HCT116 (cell line): ENCODE data around the gene SLC46A3. TPM values are rescaled to one million over a fixed set of nuclear protein-coding genes. Genes with fewer than 3 reads are reported as not detected.

Experiments used
- ATAC-seq: fragments of 200-7000 bp; cut with Tn5 transposase; 2 replicates; pipeline ENCODE4 v1.9.1; 2020; ENCODE audit warnings: mild to moderate bottlenecking, moderate library complexity
- BruUV-seq: library from RNA; stranded (reverse); fragments of 400-500 nt; replicated peaks from 2 replicates; lab custom pipeline; 2021; lab: Mats Ljungman, UMichigan
- CTCF ChIA-PET: fragments of 300-600 bp; sonication (Branson Sonifier 250); formaldehyde crosslinking; loops from one replicate; lab custom pipeline; 2021; ENCODE audit warnings: antibody characterized with exemption; lab: Charles Lee
- POLR2A ChIA-PET: fragments of 300-600, 350-600 bp; sonication (Branson Sonifier 250); formaldehyde crosslinking; loops from one replicate; lab custom pipeline; 2021; ENCODE audit warnings: antibody characterized with exemption; lab: Charles Lee
- RAD21 ChIA-PET, 2 experiments: fragments of 300-600 bp; sonication (Branson Sonifier 250); formaldehyde crosslinking; loops; one replicate each; lab custom pipeline; 2023; ENCODE audit warnings: low total read pairs in 2 of 2; ENCODE audit not compliant: uncharacterized antibody in 2 of 2, unreplicated experiment in 2 of 2, low non-redundant PET in 1 of 2; lab: Charles Lee
- DNase-seq: peaks from one replicate; pipeline ENCODE4 v3.0.0-alpha.2; 2010; ENCODE audit warnings: low read depth, low spot score
- H2AFZ ChIP-seq: fragments of 200-600 bp; shearing (Covaris generic), sonication (generic); 2 replicates; pipeline ENCODE4 v1.6.1; 2017; ENCODE audit warnings: low read depth, mixed run types, mixed read lengths, antibody characterized with exemption, low read length; ENCODE audit not compliant: poor library complexity, severe bottlenecking
- H3K27ac ChIP-seq: 2 replicates; pipeline ENCODE4 v1.5.1; 2012; ENCODE audit warnings: low read depth, low read length
- H3K27me3 ChIP-seq: fragments of 200-600 bp; sonication (generic); 2 replicates; pipeline ENCODE4 v1.6.1; 2016; ENCODE audit warnings: mixed run types, low read length, mixed read lengths; ENCODE audit not compliant: insufficient read depth
- H3K36me3 ChIP-seq, 2 experiments: fragments of 200-500 bp in 1 of 2; fragments of 200-600 bp in 1 of 2; sonication (Bioruptor generic) in 1 of 2; sonication (generic) in 1 of 2; 2 replicates each; pipeline versions ENCODE4 v1.5.1 to v1.6.1; 2014 to 2016; ENCODE audit warnings: low read length in 2 of 2, inconsistent platforms in 1 of 2, mixed read lengths in 1 of 2, mixed run types in 1 of 2; ENCODE audit not compliant: insufficient read depth in 2 of 2, control insufficient read depth in 1 of 2
- H3K4me1 ChIP-seq, 2 experiments: fragments of 200-600 bp in 1 of 2; sonication (generic) in 1 of 2; 2 replicates each; pipeline versions ENCODE4 v1.5.1 to v1.6.1; 2012 to 2017; ENCODE audit warnings: low read length in 2 of 2, inconsistent platforms in 1 of 2, mild to moderate bottlenecking in 1 of 2, mixed read lengths in 1 of 2, mixed run types in 1 of 2, moderate library complexity in 1 of 2; ENCODE audit not compliant: insufficient read depth in 2 of 2, control insufficient read depth in 1 of 2
- H3K4me2 ChIP-seq: fragments of 200-600 bp; sonication (generic); 2 replicates; pipeline ENCODE4 v1.6.1; 2017; ENCODE audit warnings: mixed run types, low read length, mixed read lengths
- H3K4me3 ChIP-seq, 2 experiments: fragments of 200-600 bp in 1 of 2; sonication (generic) in 1 of 2; replicated peaks in 1 of 2; 2 replicates each; pipeline ENCODE4 v1.5.1; 2011 to 2016; ENCODE audit warnings: low read length in 2 of 2, control low read depth in 1 of 2, low read depth in 1 of 2, mild to moderate bottlenecking in 1 of 2, mixed read lengths in 1 of 2, mixed run types in 1 of 2
- H3K79me2 ChIP-seq: fragments of 200-600 bp; sonication (generic); 2 replicates; pipeline ENCODE4 v1.6.1; 2017; ENCODE audit warnings: mild to moderate bottlenecking, mixed run types, low read length, moderate library complexity, mixed read lengths; ENCODE audit not compliant: insufficient read depth
- H3K9ac ChIP-seq: fragments of 200-600 bp; sonication (generic); 2 replicates; pipeline ENCODE4 v1.6.1; 2016; ENCODE audit warnings: low read length, mixed read lengths
- H3K9me2 ChIP-seq: fragments of 200-600 bp; sonication (generic), shearing (Covaris generic); 2 replicates; pipeline ENCODE4 v1.6.1; 2017; ENCODE audit warnings: mixed run types, mild to moderate bottlenecking, moderate library complexity; ENCODE audit not compliant: insufficient read depth
- H3K9me3 ChIP-seq, 2 experiments: fragments of 200-500 bp in 1 of 2; fragments of 200-600 bp in 1 of 2; sonication (Bioruptor generic) in 1 of 2; sonication (generic) in 1 of 2; 2 replicates each; pipeline ENCODE4 v1.6.1; 2014 to 2017; ENCODE audit warnings: low read length in 2 of 2, mixed read lengths in 2 of 2, inconsistent platforms in 1 of 2, low read depth in 1 of 2, mild to moderate bottlenecking in 1 of 2, mixed run types in 1 of 2, moderate library complexity in 1 of 2; ENCODE audit not compliant: control insufficient read depth in 1 of 2, insufficient read depth in 1 of 2
- H4K20me1 ChIP-seq: fragments of 200-600 bp; sonication (generic), shearing (Covaris generic); 2 replicates; pipeline ENCODE4 v1.6.1; 2017; ENCODE audit warnings: mixed run types, mild to moderate bottlenecking, moderate library complexity; ENCODE audit not compliant: insufficient read depth
- ELF1 ChIP-seq: IDR thresholded peaks from 2 replicates; pipeline ENCODE4 v1.6.1; 2012; ENCODE audit warnings: low read depth, borderline replicate concordance
- EZH2 ChIP-seq: fragments of 200-600 bp; sonication (generic); IDR thresholded peaks from 2 replicates; pipeline ENCODE4 v1.6.1; 2017; ENCODE audit warnings: antibody characterized with exemption, mixed run types
- EZH2phosphoT487 ChIP-seq: fragments of 200-600 bp; IDR thresholded peaks from 2 replicates; pipeline ENCODE4 v1.6.1; 2018; ENCODE audit warnings: antibody characterized with exemption, borderline replicate concordance
- FOSL1 ChIP-seq: IDR thresholded peaks from 2 replicates; pipeline ENCODE4 v1.6.1; 2012; ENCODE audit warnings: low read depth
- JUND ChIP-seq: IDR thresholded peaks from 2 replicates; pipeline ENCODE4 v1.6.1; 2012
- POLR2A ChIP-seq: IDR thresholded peaks from 2 replicates; pipeline ENCODE4 v1.7.0; 2011; ENCODE audit warnings: borderline replicate concordance; ENCODE audit not compliant: insufficient read depth, insufficient read length; ENCODE audit errors: extremely low read depth
- POLR2AphosphoS5 ChIP-seq: IDR thresholded peaks from 2 replicates; pipeline ENCODE4 v1.6.1; 2011; ENCODE audit warnings: mild to moderate bottlenecking, low read depth, low read length, moderate library complexity
- SIN3A ChIP-seq: IDR thresholded peaks from 2 replicates; pipeline ENCODE4 v1.6.1; 2012; ENCODE audit warnings: low read depth
- SP1 ChIP-seq: IDR thresholded peaks from 2 replicates; pipeline ENCODE4 v1.6.1; 2012; ENCODE audit warnings: low read depth
- SRF ChIP-seq: IDR thresholded peaks from 2 replicates; pipeline ENCODE4 v1.6.1; 2012; ENCODE audit warnings: low read depth
- TCF7L2 ChIP-seq: IDR thresholded peaks from 2 replicates; pipeline ENCODE4 v1.7.0; 2011; ENCODE audit warnings: borderline replicate concordance, inconsistent platforms; ENCODE audit not compliant: insufficient read depth, insufficient read length; ENCODE audit errors: extremely low read depth
- YY1 ChIP-seq: IDR thresholded peaks from 2 replicates; pipeline ENCODE4 v1.6.1; 2011; ENCODE audit warnings: low read length, low read depth, moderate library complexity, mild to moderate bottlenecking; ENCODE audit not compliant: insufficient replicate concordance; ENCODE audit errors: extremely low read depth
- ZFX ChIP-seq: fragments of 450-650 bp; IDR thresholded peaks from 2 replicates; pipeline ENCODE4 v1.6.1; 2017
- intact Hi-C: fragments of 100-400 bp; cut with micrococcal nuclease; formaldehyde crosslinking; loops from 2 replicates; pipeline ENCODE4 v1.10.0; 2022
- total RNA-seq: library from RNA; stranded (reverse); gene quantifications from one replicate; pipeline ENCODE4 v1.2.1, GENCODE V29; 2021; ENCODE audit not compliant: unreplicated experiment
- TF ChIP-seq, protein P1 (sequence below): IDR thresholded peaks from 2 replicates; pipeline ENCODE4 v1.6.1; 2012
- TF ChIP-seq, protein P2 (sequence below): IDR thresholded peaks from 2 replicates; pipeline ENCODE4 v1.6.1; 2012; ENCODE audit warnings: low read depth

Gene SLC46A3
- total RNA-seq, 1 experiment from 2014 or later: 0.93 TPM

DNA sequence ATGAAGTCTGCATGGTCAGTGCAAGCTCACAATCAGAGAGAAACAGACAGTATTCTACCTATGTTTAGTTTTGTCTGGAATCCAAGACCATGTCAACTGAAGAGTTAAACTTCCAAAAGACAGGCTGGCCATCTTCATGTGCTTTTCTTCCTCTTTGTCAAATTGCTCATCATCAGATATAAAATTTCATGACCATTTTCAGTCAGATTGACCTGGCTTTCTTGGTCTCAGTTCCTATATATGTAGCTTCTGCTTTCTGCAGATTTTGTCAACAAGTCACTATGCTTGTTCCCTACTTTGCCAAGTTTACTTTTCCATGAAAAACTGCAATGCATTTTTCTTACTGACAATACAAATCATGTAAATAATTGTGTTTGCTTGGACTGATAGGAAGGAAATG is 13.9 kb downstream of the SLC46A3 start:
- intact Hi-C loops: no loop called here
- Histone ChIP-seq H2AFZ (no peak overlapping the region), H3K36me3 (no peaks in the 10 kb centered on the region), H3K4me3 (no peak overlapping the region), H3K27me3 (no peaks in the 10 kb centered on the region), H3K79me2 (no peaks in the 10 kb centered on the region), H3K9me2 (no peaks in the 10 kb centered on the region), H3K9me3 (no peaks in the 10 kb centered on the region), H3K4me1 (peaks cover under 1 to 9% of the 10 kb centered on the region in 2 experiments; a peak in 3 of 4 replicates), H3K9ac (no peak overlapping the region), H3K27ac (no peak overlapping the region), H4K20me1 (no peaks in the 10 kb centered on the region), H3K4me2 (no peak overlapping the region)
- TF ChIP-seq ELF1 (no peak), YY1 (no peak), JUND (no peak), EZH2 (no peak), SP1 (no peak), TCF7L2 (no peak), FOSL1 (no peak), SRF (no peak), POLR2AphosphoS5 (no peak), ZFX (no peak), SIN3A (no peak), EZH2phosphoT487 (no peak), POLR2A (no peak)
- TF ChIP-seq, protein P1, sequence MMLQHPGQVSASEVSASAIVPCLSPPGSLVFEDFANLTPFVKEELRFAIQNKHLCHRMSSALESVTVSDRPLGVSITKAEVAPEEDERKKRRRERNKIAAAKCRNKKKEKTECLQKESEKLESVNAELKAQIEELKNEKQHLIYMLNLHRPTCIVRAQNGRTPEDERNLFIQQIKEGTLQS: no peak
- TF ChIP-seq, protein P2, sequence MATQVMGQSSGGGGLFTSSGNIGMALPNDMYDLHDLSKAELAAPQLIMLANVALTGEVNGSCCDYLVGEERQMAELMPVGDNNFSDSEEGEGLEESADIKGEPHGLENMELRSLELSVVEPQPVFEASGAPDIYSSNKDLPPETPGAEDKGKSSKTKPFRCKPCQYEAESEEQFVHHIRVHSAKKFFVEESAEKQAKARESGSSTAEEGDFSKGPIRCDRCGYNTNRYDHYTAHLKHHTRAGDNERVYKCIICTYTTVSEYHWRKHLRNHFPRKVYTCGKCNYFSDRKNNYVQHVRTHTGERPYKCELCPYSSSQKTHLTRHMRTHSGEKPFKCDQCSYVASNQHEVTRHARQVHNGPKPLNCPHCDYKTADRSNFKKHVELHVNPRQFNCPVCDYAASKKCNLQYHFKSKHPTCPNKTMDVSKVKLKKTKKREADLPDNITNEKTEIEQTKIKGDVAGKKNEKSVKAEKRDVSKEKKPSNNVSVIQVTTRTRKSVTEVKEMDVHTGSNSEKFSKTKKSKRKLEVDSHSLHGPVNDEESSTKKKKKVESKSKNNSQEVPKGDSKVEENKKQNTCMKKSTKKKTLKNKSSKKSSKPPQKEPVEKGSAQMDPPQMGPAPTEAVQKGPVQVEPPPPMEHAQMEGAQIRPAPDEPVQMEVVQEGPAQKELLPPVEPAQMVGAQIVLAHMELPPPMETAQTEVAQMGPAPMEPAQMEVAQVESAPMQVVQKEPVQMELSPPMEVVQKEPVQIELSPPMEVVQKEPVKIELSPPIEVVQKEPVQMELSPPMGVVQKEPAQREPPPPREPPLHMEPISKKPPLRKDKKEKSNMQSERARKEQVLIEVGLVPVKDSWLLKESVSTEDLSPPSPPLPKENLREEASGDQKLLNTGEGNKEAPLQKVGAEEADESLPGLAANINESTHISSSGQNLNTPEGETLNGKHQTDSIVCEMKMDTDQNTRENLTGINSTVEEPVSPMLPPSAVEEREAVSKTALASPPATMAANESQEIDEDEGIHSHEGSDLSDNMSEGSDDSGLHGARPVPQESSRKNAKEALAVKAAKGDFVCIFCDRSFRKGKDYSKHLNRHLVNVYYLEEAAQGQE: no peak
- no TSS peak for BruUV-seq
- ChIA-PET POLR2A (no interaction called here), CTCF (no interaction called here), RAD21 (no interaction called here)
- DNase-seq (no peak), ATAC-seq (no peak)
